ENCODE measurements around the gene SPOUT1.

GRCh38 chr9:128820665-128821583, 8.7 kb downstream of the SPOUT1 start:
- TF ChIP-seq EZH2phosphoT487 (IDR thresholded peaks at IDR 0.05; ENCODE audit: low read length) = no peak
- TF ChIP-seq CTCF (IDR thresholded peaks at IDR 0.05; ENCODE audit: low read length) = no peak
- no peak for TF ChIP-seq EZH2 (optimal IDR thresholded peaks at IDR 0.05; ENCODE audit: low read depth, low read length)

Data from MM.1S (cell line).